Measurements from ENCODE around the gene NAA25. TPM values are rescaled to one million over a fixed set of nuclear protein-coding genes. Genes with fewer than 3 reads are reported as not detected.

NAA25 gene
- total and polyA plus RNA-seq, 9 donors, result 5.7 to 36.9 (median 23.6) TPM

GRCh38 chr12:112140728-112141127 lies 32.1 kb upstream of the NAA25 start:
- no peak overlapping the region for H3K27ac ChIP-seq
- no peak overlapping the region for H3K4me3 ChIP-seq
- TF ChIP-seq CTCF (IDR thresholded peaks at IDR 0.05) (no peak), EP300 (IDR thresholded peaks at IDR 0.05) (no peak), POLR2A (IDR thresholded peaks at IDR 0.05) (no peak)
- DNase-seq, result no peak
- intact Hi-C loops (cut with DNase I), result no loop called here
- H3K9me3 ChIP-seq, result no peaks in the 10 kb centered on the region
- H3K27me3 ChIP-seq, result no peaks in the 10 kb centered on the region
- no peaks in the 10 kb centered on the region for H3K4me1 ChIP-seq (ENCODE audit: insufficient read depth)
- no peaks in the 10 kb centered on the region for H3K36me3 ChIP-seq
- 90 to 94% (median 92%) methylated on average over 5 of the region's 5 CpGs for WGBS, 3 donors

GRCh38 chr12:112134731-112135130 lies 26.1 kb upstream of the NAA25 start:
- TF ChIP-seq EP300 (IDR thresholded peaks at IDR 0.05), result no peak
- no peak for TF ChIP-seq CTCF (IDR thresholded peaks at IDR 0.05)
- no peak for TF ChIP-seq POLR2A (IDR thresholded peaks at IDR 0.05)
- H3K27me3 ChIP-seq, result no peaks in the 10 kb centered on the region
- 89 to 94% (median 90%) methylated on average over 3 of the region's 3 CpGs for WGBS, 3 donors

GRCh38 chr12:112133418-112133817 lies 24.8 kb upstream of the NAA25 start:
- no peak for DNase-seq
- Histone ChIP-seq H3K4me1 (ENCODE audit: insufficient read depth) (peaks cover 2% of the 10 kb centered on the region), H3K27me3 (no peaks in the 10 kb centered on the region), H3K27ac (no peak overlapping the region), H3K4me3 (no peak overlapping the region), H3K36me3 (no peaks in the 10 kb centered on the region), H3K9me3 (no peaks in the 10 kb centered on the region)
- 89 to 93% (median 89%) methylated on average over 5 of the region's 5 CpGs for WGBS, 3 donors
- TF ChIP-seq CTCF (IDR thresholded peaks at IDR 0.05), result no peak
- TF ChIP-seq EP300 (IDR thresholded peaks at IDR 0.05), result no peak
- intact Hi-C loops (cut with DNase I), result no loop called here

More at GRCh38 chr12:112134731-112135130, 26.1 kb upstream of the NAA25 start:
- peaks cover 2% of the 10 kb centered on the region for H3K4me1 ChIP-seq (ENCODE audit: insufficient read depth)
- no peak overlapping the region for H3K27ac ChIP-seq
- no peaks in the 10 kb centered on the region for H3K36me3 ChIP-seq
- no peaks in the 10 kb centered on the region for H3K9me3 ChIP-seq
- H3K4me3 ChIP-seq, result no peak overlapping the region
- intact Hi-C loops (cut with DNase I), result no loop called here
- no peak for DNase-seq

GRCh38 chr12:112131686-112132085 lies 23.1 kb upstream of the NAA25 start:
- Histone ChIP-seq H3K27me3 (no peaks in the 10 kb centered on the region), H3K9me3 (no peaks in the 10 kb centered on the region), H3K4me3 (no peak overlapping the region), H3K27ac (no peak overlapping the region), H3K4me1 (ENCODE audit: insufficient read depth) (peaks cover 3% of the 10 kb centered on the region), H3K36me3 (no peaks in the 10 kb centered on the region)
- WGBS, 3 donors, result 33 to 42% (median 41%) methylated on average over 1 of the region's 1 CpG
- intact Hi-C loops (cut with DNase I), result no loop called here
- TF ChIP-seq EP300 (IDR thresholded peaks at IDR 0.05) (no peak), CTCF (IDR thresholded peaks at IDR 0.05) (no peak), POLR2A (IDR thresholded peaks at IDR 0.05) (no peak)
- DNase-seq, result no peak

All from ovary (tissue), 9 donors.